HT-29 (cell line): ENCODE results near the gene CD200R1. TPM values are rescaled to one million over a fixed set of nuclear protein-coding genes. Genes with fewer than 3 reads are reported as not detected.

Experiments used
- DNase-seq: peaks from one replicate; pipeline ENCODE4 v3.0.0-alpha.2; 2015; ENCODE audit warnings: low spot score
- total RNA-seq: library from RNA; depleted of rRNA; stranded (reverse); fragments of >200 nt; shearing (Covaris generic); gene quantifications from 2 replicates; pipeline ENCODE4 v1.2.3, GENCODE V29; 2014; rRNA removed

CD200R1 gene
- total RNA-seq, 1 experiment from 2014 or later, result not detected

GRCh38 chr3:112888381-112889085, 86.4 kb downstream of the CD200R1 start:
- no peak for DNase-seq

- no peak for DNase-seq
Measured at GRCh38 chr3:112884678-112885290, 90.1 kb downstream of the CD200R1 start.

DNA sequence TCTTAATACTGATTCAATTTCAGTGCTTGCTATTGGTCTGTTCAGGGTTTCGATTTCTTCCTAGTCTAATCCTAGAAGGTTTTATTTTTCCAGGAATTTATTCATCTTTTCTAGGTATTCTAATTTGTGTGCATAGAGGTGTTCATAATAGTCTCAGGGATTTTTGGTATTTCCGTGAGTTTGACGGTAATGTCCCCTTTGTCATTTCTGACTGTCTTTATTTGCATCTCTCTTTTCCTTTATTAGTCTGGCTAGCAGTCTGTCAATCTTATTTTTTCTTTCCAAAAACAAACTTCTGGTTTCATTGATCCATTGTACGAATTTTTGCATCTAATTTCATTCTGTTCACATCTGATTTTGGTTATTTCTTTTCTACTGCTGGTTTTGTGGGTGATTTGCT, 93.0 kb downstream of the CD200R1 start:
- DNase-seq, result no peak

GRCh38 chr3:112875561-112875960, 99.3 kb downstream of the CD200R1 start:
- DNase-seq, result no peak

GRCh38 chr3:112874725-112875124, 100.2 kb downstream of the CD200R1 start:
- no peak for DNase-seq

DNA sequence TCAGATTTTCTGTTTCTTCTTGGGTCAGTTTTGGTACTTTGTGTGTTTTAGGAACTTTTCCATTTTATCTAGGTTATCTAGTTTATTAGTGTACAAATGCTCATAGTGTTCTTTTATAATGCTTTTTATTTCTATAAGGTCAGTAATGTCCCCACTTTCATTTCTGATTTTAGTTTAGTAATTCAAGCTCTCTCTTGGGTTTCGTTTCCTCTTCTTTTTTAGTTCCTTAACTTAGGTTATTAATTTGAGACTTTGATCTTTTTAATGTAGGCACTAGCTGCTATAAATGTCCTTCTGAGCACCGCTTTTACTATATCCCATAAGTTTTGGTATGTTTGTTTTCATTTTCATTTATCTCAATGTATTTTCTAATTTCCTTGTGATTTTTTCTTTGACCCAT, 101.3 kb downstream of the CD200R1 start:
- no peak for DNase-seq

DNA sequence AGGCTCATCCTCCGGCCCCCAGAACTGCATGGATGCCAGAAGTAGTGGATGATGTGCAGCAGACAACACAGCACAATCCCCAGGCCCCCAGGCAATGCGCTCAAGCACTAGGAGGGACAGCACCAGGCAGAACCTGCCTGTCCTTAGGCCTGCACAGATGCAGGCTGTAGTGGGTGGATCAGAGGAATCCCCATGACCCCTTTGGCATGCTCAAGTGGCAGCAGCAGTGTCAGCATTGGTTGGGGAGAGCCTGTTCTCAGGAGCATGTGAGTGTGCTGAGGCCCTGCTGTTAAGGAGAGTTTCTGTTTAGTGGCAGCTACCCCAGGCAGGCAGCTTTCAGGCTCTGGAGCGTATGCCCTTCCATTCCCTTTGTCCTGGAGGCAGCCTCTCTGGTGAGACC, 103.2 kb downstream of the CD200R1 start:
- no peak for DNase-seq

Other genes starting within 250 kb of the CD200R1 start
- gene CD200R1L, start 128.2 kb downstream of the CD200R1 start, total RNA-seq, result not detected in 2 replicates
- 45.2 and 47.1 TPM in 2 replicates for gene GTPBP8, start 15.9 kb upstream of the CD200R1 start, total RNA-seq
- gene BOC, start 236.5 kb upstream of the CD200R1 start, total RNA-seq, result not detected in 2 replicates